Mesodermal cell (in vitro differentiated cells): ENCODE measurements around the gene GLB1L.

Experiments used
- H3K27ac ChIP-seq: 2 replicates; pipeline ENCODE4 v1.7.0; 2013; ENCODE audit warnings: mild to moderate bottlenecking, low read depth, low read length, moderate library complexity; ENCODE audit not compliant: severe bottlenecking
- H3K36me3 ChIP-seq: 2 replicates; pipeline ENCODE4 v1.7.1; 2013; ENCODE audit warnings: mild to moderate bottlenecking, low read length, moderate library complexity; ENCODE audit not compliant: control insufficient read depth, insufficient read depth
- H3K4me1 ChIP-seq: one replicate; pipeline ENCODE4 v1.7.1; 2013; ENCODE audit warnings: mild to moderate bottlenecking, low read length; ENCODE audit not compliant: insufficient read depth, control insufficient read depth, poor library complexity, severe bottlenecking
- H3K4me3 ChIP-seq: 2 replicates; pipeline ENCODE4 v1.7.0; 2013; ENCODE audit warnings: low read length, control low read depth, mild to moderate bottlenecking; ENCODE audit not compliant: insufficient read depth, poor library complexity, severe bottlenecking; ENCODE audit errors: extremely low read depth
- H3K9me3 ChIP-seq: 2 replicates; pipeline ENCODE4 v1.7.1; 2013; ENCODE audit warnings: mild to moderate bottlenecking, low read length, moderate library complexity; ENCODE audit not compliant: control insufficient read depth
- WGBS, 2 experiments: methylation state at CpG; one replicate each; pipeline ENCODE4 v1.1.5; 2013; ENCODE audit warnings: missing lambda C conversion rate in 2 of 2; ENCODE audit not compliant: insufficient coverage in 2 of 2; 5-methylcytosine and 5-hydroxymethylcytosine counted together

GLB1L gene

DNA sequence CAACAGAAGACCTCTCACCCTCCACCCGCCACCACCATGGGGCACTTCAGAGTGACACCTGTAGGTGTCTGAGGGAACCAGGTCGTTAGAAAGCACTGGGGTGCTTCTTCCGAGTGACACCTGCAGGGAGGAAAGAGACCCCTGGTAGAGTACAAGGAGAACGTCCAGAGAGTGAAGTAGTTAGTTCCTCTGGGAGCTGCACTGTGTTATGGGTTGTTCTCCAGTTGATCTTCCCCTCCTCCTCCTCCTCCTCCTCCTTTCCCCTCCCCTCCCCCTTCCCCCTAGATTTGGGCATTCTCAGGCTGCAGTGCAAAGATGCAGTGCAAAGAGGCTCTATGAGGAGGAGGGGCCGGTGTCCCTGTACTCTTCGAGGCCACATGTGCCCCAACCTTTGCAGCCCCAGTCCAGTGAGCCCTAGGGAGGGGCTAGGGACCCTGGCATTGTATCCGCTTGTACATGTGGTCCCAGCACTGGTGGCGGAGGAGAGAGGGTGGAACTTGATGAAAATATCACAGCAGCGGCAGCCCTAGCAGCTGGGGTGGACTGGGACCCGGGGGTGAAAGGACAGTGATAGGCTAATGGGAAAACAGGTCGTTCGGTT lies 34.8 kb upstream of the GLB1L start:
- peak overlapping the region; percentile 98 for H3K27ac ChIP-seq
- peak overlapping the region; percentile 59 for H3K4me3 ChIP-seq
- H3K9me3 ChIP-seq, result no peaks in the 10 kb centered on the region
- peaks cover 36% of the 10 kb centered on the region for H3K4me1 ChIP-seq
- 69 to 78% methylated on average over 6 to 7 of the region's 12 CpGs for WGBS, 2 experiments
- H3K36me3 ChIP-seq, result peaks cover 42% of the 10 kb centered on the region

DNA sequence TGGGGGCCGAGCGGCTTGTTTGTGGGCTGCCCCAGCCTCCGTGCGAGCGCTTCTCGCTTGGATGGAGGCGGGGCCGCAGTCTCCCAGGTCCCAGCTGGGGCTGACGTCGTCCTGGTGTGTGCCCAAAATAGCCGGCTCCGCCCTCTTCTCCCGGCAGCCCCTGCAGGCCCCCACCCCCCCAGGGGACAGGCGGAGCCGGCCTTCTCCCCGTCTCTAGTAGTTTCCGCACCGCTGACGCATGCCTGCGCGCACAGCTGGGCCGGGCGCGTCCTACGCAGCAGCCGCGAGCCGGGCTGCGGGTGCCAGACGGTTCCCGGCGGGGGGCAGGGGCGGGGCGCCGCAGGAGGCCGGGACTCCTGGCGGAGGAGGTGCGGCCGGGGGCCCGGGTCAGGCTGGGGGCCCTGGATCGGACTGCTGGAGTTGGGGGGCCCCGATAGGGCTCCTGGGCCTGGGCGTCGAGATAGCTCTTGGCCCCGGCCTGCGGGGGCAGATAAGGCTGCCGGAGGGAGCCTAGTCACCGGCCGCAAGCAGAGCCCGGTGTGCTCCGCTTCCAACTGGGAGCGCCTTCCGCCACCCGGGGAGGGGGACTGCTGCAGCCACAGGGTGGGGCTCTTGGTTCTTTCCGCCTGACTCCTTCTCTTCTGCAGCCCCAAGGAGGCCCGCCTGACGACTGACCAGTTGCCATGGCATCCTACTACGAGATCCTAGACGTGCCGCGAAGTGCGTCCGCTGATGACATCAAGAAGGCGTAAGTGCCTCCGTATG lies 34.1 kb upstream of the GLB1L start, which contains the start of gene DNAJB2:
TSS of gene DNAJB2 (plus strand) at position 216 of the 765 bp plus-strand sequence. CDS start at position 684, 468 bp downstream.
- 1% methylated on average over 42 to 45 of the region's 65 CpGs for WGBS, 2 experiments
- H3K4me1 ChIP-seq, result peaks cover 35% of the 10 kb centered on the region
- peak within 1 kb of the TSS; percentile 98 for H3K27ac ChIP-seq
- no peaks in the 10 kb centered on the region for H3K9me3 ChIP-seq
- H3K36me3 ChIP-seq, result peaks cover 36% of the 10 kb centered on the region
- peak within 1 kb of the TSS; percentile 59 for H3K4me3 ChIP-seq

DNA sequence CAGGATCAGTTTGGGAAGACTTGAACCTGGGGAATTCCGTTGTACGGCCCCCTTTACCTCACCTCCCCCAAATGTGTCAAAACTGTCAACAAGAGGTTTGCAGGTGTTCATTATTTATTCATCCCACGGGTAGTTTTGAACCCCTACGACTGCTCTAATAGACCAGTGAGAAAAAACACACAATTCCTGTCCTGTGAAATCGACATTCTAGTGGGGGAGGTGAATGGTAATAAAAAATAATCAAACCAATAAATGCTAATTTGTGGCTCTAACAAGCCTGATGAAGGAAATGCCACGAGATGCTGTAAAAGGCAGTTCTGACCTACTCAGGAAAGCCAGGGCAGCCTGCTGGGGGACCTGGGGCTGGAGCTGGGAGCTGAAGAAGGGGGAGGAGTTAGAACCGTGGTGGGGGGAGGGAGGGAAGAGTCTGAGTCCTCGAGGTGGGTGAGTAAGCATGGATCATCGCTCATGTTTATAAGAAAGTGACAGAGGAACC lies 33.5 kb upstream of the GLB1L start:
- peaks cover 42% of the 10 kb centered on the region for H3K4me1 ChIP-seq

DNA sequence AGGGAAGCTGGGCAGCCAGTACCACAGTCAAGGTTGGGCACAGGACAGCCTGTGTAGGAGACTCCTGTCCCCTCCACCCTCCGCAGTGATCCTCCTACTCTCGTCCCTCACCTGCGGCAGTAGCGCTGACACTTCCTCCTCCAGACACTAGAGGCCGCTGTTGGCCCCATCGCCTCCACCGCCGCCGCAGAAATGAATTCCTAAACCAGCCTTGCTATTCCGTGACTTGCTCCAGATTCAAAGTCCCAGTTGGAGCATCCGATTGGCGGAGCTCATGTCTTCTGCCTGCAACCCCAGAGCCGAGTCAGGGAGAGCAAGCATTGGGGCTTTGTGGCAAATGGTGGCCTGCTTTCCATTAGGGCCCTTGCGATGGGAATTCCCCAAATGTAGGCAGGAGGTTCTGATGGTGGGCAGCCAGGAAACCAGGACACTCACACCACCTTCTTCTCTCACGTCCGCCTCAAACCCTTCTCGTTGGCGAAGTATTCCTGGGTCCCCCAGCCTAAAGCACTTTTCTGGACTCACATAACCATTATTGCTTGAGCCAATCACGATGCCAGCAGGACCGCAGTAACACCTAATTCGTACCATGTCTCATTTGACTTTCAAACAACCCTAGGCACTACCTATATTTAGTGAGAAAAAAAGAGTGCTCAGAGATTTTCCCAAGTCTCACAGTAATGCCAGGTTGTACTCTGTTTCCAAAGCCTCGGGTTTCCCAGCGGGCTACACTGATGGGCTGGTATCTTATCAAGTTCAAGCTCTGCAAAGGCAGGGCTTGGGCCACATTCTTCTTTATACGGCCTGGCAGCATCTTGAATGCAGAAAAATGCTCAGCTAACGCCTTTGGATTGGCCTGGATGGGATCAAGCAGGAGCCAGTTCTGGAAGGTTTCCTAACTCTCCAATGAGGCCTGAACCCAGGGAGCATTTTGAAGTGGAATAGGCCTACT lies 32.7 kb upstream of the GLB1L start:
- H3K27ac ChIP-seq, result peak overlapping the region; percentile 98
- H3K4me1 ChIP-seq, result peaks cover 45% of the 10 kb centered on the region
- 31 to 33% methylated on average over 24 to 25 of the region's 25 CpGs for WGBS, 2 experiments
- peaks cover 23% of the 10 kb centered on the region for H3K36me3 ChIP-seq
- peak overlapping the region; percentile 59 for H3K4me3 ChIP-seq
- H3K9me3 ChIP-seq, result no peaks in the 10 kb centered on the region

More for the DNA sequence above, 33.5 kb upstream of the GLB1L start:
- peak overlapping the region; percentile 98 for H3K27ac ChIP-seq
- 12 to 13% methylated on average over 5 to 6 of the region's 9 CpGs for WGBS, 2 experiments
- no peaks in the 10 kb centered on the region for H3K9me3 ChIP-seq
- peak overlapping the region; percentile 59 for H3K4me3 ChIP-seq
- peaks cover 29% of the 10 kb centered on the region for H3K36me3 ChIP-seq

DNA sequence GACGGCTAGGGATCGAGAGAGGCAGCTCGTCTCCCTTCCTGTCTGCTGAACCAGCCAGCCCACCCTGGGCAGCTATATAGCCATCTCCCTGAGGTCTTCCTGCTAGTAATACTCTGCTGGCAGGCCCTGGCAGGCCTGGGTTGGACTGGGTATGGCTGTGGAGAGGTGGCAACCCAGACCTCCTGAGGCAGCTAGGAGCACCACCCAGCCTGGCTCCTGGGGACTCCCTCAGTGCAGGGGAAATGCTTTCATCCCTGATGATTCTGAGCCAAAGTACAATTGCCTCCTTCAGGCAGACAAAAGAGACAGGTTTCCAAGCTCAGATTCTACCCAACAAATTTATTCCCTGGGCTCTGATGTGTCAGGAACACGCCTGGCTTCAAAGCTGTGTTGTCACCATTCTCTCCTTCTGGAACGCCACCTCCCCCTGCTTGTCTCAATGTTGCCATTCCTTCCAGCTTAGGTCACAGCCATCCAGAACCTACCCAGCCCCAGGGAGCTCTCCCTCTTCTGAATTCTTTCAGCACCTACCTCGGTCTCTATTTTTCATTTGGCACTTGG lies 29.2 kb upstream of the GLB1L start:
- Histone ChIP-seq H3K36me3 (no peaks in the 10 kb centered on the region), H3K27ac (peak overlapping the region; percentile 94), H3K9me3 (no peaks in the 10 kb centered on the region), H3K4me3 (no peak overlapping the region), H3K4me1 (peaks cover 38% of the 10 kb centered on the region)
- 53 to 54% methylated on average over 5 of the region's 6 CpGs for WGBS, 2 experiments

DNA sequence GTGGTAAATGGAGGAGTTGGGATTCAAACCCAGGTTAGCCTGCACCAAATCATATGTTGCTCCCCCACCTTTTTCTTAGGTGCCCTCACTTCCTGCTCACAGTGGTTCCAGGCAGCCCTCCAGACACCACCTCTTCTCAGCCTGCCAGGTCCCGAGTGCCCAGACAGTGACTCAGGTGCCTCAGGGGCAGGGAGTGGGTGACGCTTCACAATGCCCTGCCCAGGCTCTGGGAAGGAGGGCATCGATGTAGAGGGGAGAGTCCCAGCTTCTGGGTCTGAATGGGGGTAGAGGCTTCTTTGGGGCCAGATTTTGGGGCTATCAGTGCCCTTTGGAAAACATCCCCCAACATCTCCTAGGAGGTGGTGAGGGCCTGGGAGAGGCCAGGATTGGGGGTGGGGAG lies 28.7 kb upstream of the GLB1L start:
- Histone ChIP-seq H3K4me1 (peaks cover 38% of the 10 kb centered on the region), H3K27ac (peak overlapping the region; percentile 94), H3K36me3 (no peaks in the 10 kb centered on the region), H3K9me3 (no peaks in the 10 kb centered on the region), H3K4me3 (no peak overlapping the region)
- WGBS, 2 experiments, result no CpG with 5 or more reads among the region's 3 CpGs

DNA sequence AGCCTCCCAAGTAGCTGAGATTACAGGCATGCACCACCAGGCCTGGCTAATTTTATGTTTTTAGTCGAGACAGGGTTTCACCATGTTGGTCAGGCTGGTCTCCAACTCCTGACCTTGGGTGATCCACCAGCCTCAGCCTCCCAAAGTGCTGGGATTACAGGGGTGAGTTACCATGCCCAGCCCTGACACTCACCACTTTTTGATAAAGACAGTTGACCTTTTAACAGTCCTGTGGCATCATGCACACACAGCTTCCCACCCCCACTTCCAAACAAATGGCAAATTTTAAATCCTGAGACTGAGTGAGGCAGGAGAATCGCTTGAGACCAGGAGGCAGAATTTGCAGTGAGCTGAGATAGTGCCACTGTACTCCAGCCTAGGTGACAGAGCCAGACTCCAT lies 27.8 kb upstream of the GLB1L start:
- H3K9me3 ChIP-seq, result no peaks in the 10 kb centered on the region
- no peak overlapping the region for H3K27ac ChIP-seq
- peaks cover 32% of the 10 kb centered on the region for H3K4me1 ChIP-seq
- WGBS, 2 experiments, result 57 to 100% methylated on average over 1 of the region's 2 CpGs
- H3K36me3 ChIP-seq, result no peaks in the 10 kb centered on the region
- H3K4me3 ChIP-seq, result no peak overlapping the region

DNA sequence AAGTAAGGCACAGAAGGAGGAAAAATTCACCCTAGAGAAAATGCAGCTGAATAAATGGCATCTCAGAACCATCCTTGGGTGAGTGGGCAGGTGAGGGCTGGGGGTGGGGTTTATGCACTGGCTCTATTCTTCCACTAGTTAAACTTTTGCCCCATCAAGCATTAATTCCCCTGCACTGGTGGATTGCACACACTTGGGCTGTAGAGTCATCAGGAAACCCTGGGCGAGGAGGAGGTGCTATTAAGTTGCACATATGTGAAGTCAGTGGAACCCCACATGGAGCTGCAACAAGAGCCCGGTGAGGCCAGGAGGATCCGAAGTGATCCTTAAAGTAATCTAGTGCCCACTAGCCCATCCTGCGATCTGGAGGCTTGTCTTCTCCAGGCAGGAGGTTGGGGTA lies 27.1 kb upstream of the GLB1L start:
- Histone ChIP-seq H3K36me3 (no peaks in the 10 kb centered on the region), H3K4me3 (no peak overlapping the region), H3K4me1 (peaks cover 25% of the 10 kb centered on the region), H3K27ac (no peak overlapping the region), H3K9me3 (no peaks in the 10 kb centered on the region)
- 90 to 97% methylated on average over 2 to 3 of the region's 4 CpGs for WGBS, 2 experiments

DNA sequence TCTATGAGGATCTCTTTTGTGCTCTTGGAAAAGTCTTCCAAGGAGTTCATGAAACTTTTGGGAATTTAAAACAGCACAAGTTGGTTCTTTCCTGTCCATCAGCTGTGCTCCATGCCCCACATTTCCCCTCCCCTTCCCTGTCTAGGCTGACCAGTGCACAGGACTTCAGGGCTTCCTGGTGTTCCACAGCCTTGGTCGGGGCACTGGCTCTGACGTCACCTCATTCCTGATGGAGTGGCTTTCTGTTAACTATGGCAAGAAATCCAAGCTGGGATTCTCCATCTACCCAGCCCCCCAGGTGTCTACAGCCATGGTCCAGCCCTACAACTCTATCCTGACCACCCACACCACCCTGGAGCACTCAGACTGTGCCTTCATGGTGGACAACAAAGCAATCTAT lies 25.8 kb upstream of the GLB1L start:
- no peak overlapping the region for H3K4me3 ChIP-seq
- peaks cover 22% of the 10 kb centered on the region for H3K4me1 ChIP-seq
- no peaks in the 10 kb centered on the region for H3K9me3 ChIP-seq
- 100% methylated on average over 2 of the region's 2 CpGs for WGBS, 2 experiments
- H3K27ac ChIP-seq, result no peak overlapping the region
- no peaks in the 10 kb centered on the region for H3K36me3 ChIP-seq

DNA sequence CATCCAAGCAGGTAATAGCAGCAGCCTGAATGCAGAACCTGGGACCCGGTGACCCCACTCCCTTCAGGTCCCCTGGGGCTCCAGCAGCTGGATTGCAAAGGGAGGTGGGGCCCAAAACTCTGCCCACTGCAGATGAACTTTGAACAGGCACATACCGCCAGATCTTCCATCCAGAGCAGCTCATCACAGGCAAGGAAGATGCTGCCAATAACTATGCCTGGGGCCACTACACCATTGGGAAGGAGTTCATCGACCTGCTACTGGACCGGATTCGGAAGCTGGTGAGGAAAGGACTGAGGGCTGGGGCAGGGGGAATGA lies 24.8 kb upstream of the GLB1L start:
- Histone ChIP-seq H3K4me3 (no peak overlapping the region), H3K36me3 (no peaks in the 10 kb centered on the region), H3K9me3 (no peaks in the 10 kb centered on the region), H3K4me1 (peaks cover 18% of the 10 kb centered on the region), H3K27ac (no peak overlapping the region)
- WGBS, 2 experiments, result 88 to 100% methylated on average over 3 to 5 of the region's 5 CpGs
